ENCODE results near the gene PIGU.
"Not testable (repeated sequence)": the region's sequence is repeated elsewhere in the genome, so short reads cannot be mapped to it uniquely, and the experiment has no call there.

The PIGU gene

GRCh38 chr20:34621036-34621343 lies 55.9 kb downstream of the PIGU start:
- H3K4me3 ChIP-seq (ENCODE audit: low read depth, low read length): no peak overlapping the region
- no peak for TF ChIP-seq CTCF (IDR thresholded peaks at IDR 0.05; ENCODE audit: low read depth, low read length, missing control alignments)
- no peak for DNase-seq (ENCODE audit: low read depth)

- no peak overlapping the region for H3K4me3 ChIP-seq (ENCODE audit: low read depth, low read length)
- no peak for DNase-seq (ENCODE audit: low read depth)
- no peak for TF ChIP-seq CTCF (IDR thresholded peaks at IDR 0.05; ENCODE audit: low read depth, low read length, missing control alignments)
These were observed 58.2 kb downstream of the PIGU start for GRCh38 chr20:34618676-34619075.

GRCh38 chr20:34616913-34617312 lies 60.0 kb downstream of the PIGU start:
- H3K4me3 ChIP-seq (ENCODE audit: low read depth, low read length); DNase-seq (ENCODE audit: low read depth): not testable (repeated sequence)

GRCh38 chr20:34615477-34615876 lies 61.4 kb downstream of the PIGU start:
- no peak for DNase-seq (ENCODE audit: low read depth)
- no peak for TF ChIP-seq CTCF (IDR thresholded peaks at IDR 0.05; ENCODE audit: low read depth, low read length, missing control alignments)
- no peak overlapping the region for H3K4me3 ChIP-seq (ENCODE audit: low read depth, low read length)

GRCh38 chr20:34611976-34612375 lies 64.9 kb downstream of the PIGU start:
- DNase-seq (ENCODE audit: low read depth); H3K4me3 ChIP-seq (ENCODE audit: low read depth, low read length): not testable (repeated sequence)

GRCh38 chr20:34607066-34607465 lies 69.8 kb downstream of the PIGU start:
- no peak for TF ChIP-seq CTCF (IDR thresholded peaks at IDR 0.05; ENCODE audit: low read depth, low read length, missing control alignments)
- DNase-seq (ENCODE audit: low read depth): no peak

GRCh38 chr20:34604980-34605788 lies 71.7 kb downstream of the PIGU start:
- TF ChIP-seq CTCF (IDR thresholded peaks at IDR 0.05; ENCODE audit: low read depth, low read length, missing control alignments): no peak
- DNase-seq (ENCODE audit: low read depth): no peak
- H3K4me3 ChIP-seq (ENCODE audit: low read depth, low read length): no peak overlapping the region

More at GRCh38 chr20:34607066-34607465, 69.8 kb downstream of the PIGU start:
- no peak overlapping the region for H3K4me3 ChIP-seq (ENCODE audit: low read depth, low read length)

- no peak overlapping the region for H3K4me3 ChIP-seq (ENCODE audit: low read depth, low read length)
- no peak for TF ChIP-seq CTCF (IDR thresholded peaks at IDR 0.05; ENCODE audit: low read depth, low read length, missing control alignments)
- DNase-seq (ENCODE audit: low read depth): no peak
These were observed 75.8 kb downstream of the PIGU start for GRCh38 chr20:34600892-34601653.
